ENCODE measurements around the gene SLC6A3.

DNA sequence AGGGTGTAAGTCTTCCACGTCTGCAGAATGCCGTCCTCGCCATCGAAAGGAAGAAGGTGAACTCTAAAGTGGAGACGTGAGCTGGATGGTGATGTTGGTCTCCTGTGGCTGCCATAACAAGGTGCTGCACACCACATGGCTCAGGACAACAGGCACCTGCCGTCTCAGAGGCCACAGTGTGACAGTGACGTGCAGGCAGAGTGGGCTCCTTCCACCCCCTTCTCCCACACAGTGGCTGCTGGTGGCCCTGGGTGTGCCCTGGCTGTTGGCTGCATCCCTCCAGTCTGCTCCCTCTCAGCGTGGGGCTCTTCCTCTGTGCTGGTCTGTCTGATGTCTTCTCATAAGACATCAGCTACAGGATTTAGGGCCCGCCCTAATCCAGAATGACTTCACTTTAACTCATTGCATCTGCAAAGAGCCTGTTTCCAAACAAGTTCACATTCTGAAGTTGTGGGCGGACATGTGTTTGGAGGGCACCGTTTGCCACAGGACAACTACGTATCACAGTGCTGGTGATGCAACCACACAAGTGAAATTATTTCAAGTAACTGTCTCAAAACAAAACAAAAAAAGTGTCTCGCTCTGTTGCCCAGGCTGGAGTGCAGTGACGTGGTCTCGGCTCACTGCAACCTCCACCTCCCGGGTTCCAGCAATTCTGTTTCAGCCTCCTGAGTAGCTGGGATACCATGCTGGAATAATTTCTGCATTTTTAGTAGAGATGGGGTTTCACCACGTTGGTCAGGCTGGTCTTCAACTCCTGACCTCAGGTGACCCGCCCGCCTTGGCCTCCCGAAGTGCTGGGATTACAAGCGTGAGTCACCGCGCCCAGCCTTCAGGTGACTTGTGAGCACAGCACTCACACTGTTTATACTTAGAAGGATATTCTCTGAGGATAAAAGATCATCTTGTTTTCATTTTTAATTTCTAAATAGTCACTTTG lies 69.1 kb downstream of the SLC6A3 start:
- TF ChIP-seq CTCF (conservative IDR thresholded peaks at IDR 0.05; ENCODE audit: low read length) (no peak), EZH2phosphoT487 (IDR thresholded peaks at IDR 0.05; ENCODE audit: borderline replicate concordance, low read depth, low read length) (no peak)

Measured in OCI-LY7 (cell line).